ENCODE measurements around the gene STIM1.

Gene STIM1

DNA sequence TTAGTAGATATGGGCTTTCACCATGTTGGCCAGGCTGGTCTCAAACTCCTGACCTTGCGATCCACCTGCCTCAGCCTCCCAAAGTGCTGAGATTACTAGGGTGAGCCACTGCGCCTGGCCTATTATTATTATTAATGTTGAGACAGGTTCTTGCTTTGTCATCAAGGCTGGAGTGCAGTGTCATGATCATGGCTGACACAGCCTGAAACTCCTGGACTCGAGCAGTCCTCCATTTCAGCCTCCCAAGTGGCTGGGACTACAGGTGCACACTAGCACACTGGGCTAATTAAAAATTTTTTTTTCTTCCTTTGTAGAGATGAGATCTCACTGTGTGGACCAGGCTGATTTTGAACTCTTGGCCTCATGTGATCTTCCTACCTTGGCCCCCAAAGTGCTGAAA lies 102.0 kb downstream of the STIM1 start:
- ChIA-PET POLR2A (no interaction called here), CTCF (interaction anchor here (2.4 to 3.4 kb wide), 2 partner anchors 103 to 108 kb away, joined by 12 to 22 read pairs; partner anchors contain the start of gene STIM1)
- H3K4me3 ChIP-seq (ENCODE audit: low read depth, low read length): no peak overlapping the region
- DNase-seq (ENCODE audit: low read depth, low spot score): no peak
- TF ChIP-seq, protein P1, sequence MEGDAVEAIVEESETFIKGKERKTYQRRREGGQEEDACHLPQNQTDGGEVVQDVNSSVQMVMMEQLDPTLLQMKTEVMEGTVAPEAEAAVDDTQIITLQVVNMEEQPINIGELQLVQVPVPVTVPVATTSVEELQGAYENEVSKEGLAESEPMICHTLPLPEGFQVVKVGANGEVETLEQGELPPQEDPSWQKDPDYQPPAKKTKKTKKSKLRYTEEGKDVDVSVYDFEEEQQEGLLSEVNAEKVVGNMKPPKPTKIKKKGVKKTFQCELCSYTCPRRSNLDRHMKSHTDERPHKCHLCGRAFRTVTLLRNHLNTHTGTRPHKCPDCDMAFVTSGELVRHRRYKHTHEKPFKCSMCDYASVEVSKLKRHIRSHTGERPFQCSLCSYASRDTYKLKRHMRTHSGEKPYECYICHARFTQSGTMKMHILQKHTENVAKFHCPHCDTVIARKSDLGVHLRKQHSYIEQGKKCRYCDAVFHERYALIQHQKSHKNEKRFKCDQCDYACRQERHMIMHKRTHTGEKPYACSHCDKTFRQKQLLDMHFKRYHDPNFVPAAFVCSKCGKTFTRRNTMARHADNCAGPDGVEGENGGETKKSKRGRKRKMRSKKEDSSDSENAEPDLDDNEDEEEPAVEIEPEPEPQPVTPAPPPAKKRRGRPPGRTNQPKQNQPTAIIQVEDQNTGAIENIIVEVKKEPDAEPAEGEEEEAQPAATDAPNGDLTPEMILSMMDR (IDR thresholded peaks at IDR 0.05; ENCODE audit: insufficient read depth, low read length, missing control alignments): no peak

DNA sequence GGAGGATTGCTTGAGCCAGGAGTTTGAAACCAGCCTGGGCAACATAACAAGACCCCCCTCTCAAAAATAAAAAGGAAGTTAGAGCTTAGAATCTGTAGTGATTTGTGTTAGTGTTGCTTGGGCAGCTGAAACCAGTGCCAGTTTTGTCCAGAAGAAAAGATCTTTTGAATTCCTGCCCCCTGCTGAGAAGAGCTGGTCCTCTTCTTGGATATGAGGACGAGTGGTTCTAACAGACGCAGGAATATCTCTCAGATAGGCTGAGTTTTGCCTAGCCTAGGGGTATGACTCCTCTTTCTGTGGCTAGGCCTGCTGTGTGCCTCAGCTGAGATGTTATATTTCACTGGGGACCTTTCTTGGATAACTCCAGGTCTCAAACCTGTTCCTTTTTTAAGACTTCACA lies 102.8 kb downstream of the STIM1 start:
- POLR2A ChIA-PET: interaction anchor here (1.2 kb wide), 1 partner anchor 10 kb away, joined by 3 read pairs; no protein-coding TSS in a partner anchor
- CTCF ChIA-PET: interaction anchor here (0.6 to 3.4 kb wide), 9 partner anchors 8 to 120 kb away, joined by 3 to 22 read pairs (median 3); partner anchors contain the start of gene STIM1
- TF ChIP-seq, protein P1 (IDR thresholded peaks at IDR 0.05; ENCODE audit: insufficient read depth, low read length, missing control alignments): no peak
- no peak for DNase-seq (ENCODE audit: low read depth, low spot score)
- no peak overlapping the region for H3K4me3 ChIP-seq (ENCODE audit: low read depth, low read length)

DNA sequence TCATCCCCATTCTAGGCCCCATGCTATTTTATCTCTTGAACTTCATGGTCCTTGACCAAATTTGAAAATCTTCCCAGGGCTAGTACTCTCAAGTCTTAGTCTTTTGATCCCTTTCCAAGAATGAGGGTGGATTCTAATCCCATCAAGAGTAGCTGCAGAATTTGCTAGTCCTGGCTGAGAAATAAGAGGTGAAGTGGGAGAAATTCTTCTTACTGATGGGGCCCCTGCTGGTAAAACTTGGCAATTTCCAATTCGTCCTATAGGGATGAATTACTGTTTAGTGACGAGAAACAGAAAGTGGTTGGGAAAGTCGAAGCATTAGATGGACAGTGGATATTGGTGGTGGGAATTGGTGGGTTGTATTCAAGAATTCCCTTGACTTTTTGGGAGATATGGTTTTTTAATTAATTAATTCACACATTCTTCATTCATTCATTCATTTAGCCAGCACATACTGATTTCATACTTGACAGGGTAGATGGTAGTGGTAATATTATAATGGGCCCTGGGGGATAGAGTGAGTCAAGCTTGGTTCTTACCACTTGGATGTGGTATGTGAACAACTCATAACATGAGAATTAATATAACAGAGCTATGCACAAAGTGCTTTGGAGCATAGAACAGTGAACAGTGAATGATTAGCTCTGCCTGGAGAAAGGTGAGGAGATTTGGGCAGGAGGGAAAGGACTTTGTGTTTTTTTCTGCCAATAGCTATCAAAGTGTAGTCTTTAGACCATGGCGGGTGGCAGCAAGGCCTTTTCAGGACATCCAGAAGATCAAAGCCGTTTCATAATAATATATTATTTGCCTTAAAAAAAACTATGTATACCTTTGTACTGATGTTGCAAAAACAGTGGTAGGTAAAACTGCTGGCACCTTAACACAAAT lies 103.8 kb downstream of the STIM1 start:
- peak; percentile 55 for DNase-seq (ENCODE audit: low read depth, low spot score)
- CTCF ChIA-PET: interaction anchor here (0.6 to 3.4 kb wide), 6 partner anchors 7 to 114 kb away, joined by 3 to 22 read pairs (median 4); partner anchors contain the start of gene STIM1
- H3K4me3 ChIP-seq (ENCODE audit: low read depth, low read length): no peak overlapping the region
- TF ChIP-seq, protein P1 (IDR thresholded peaks at IDR 0.05; ENCODE audit: insufficient read depth, low read length, missing control alignments): no peak
- POLR2A ChIA-PET: interaction anchor here (0.7 to 1.2 kb wide), 3 partner anchors 9 to 26 kb away, joined by 3 to 4 read pairs (median 4); no protein-coding TSS in a partner anchor

DNA sequence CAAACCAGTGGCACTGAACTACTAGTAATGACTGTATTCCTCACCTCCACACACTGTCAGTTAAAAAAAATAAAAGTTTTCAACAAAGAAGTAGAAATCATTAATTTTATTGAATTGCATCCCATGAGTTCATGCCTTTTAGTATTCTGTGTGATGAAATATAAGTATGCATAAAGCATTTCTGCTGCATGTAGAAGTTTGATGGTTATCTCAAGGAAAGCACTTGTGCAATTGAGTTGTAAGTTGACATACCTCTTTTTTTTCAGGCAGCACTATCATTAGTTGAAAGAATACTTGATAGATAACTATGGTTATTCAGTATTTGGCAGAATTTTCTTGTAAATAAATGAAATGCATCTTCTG lies 104.4 kb downstream of the STIM1 start:
- ChIA-PET POLR2A (interaction anchor here (1.0 kb wide), 1 partner anchor 21 kb away, joined by 4 read pairs; no protein-coding TSS in a partner anchor), CTCF (interaction anchor here (0.9 to 3.4 kb wide), 5 partner anchors 8 to 110 kb away, joined by 3 to 22 read pairs (median 5); partner anchors contain the start of gene STIM1)
- H3K4me3 ChIP-seq (ENCODE audit: low read depth, low read length): no peak overlapping the region
- TF ChIP-seq, protein P1 (IDR thresholded peaks at IDR 0.05; ENCODE audit: insufficient read depth, low read length, missing control alignments): no peak
- DNase-seq (ENCODE audit: low read depth, low spot score): no peak

DNA sequence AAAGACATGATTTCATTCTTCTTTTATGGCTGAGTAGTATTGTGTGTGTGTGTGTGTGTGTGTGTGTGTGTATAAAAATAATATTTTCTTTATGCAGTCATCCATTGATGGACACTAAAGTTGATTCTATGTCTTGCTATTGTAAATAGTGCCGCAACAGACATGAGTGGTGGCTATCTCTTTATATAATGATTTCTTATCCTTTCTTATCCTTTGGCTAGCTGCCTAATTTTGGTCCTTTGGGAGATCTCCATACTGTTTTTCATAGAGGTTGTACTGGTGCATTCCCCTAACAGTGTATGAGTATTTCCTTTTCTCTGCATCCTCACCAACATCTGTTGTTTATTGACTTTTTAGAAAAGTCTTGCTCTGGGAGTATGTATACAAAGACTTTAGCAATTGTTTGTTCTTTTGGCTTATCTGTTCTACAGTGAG lies 107.0 kb downstream of the STIM1 start:
- DNase-seq (ENCODE audit: low read depth, low spot score): no peak
- POLR2A ChIA-PET: no interaction called here
- CTCF ChIA-PET: interaction anchor here (0.7 to 1.7 kb wide), 3 partner anchors 79 to 121 kb away, joined by 3 to 8 read pairs (median 4); partner anchors contain the start of genes RHOG and STIM1
- no peak overlapping the region for H3K4me3 ChIP-seq (ENCODE audit: low read depth, low read length)
- TF ChIP-seq, protein P1 (IDR thresholded peaks at IDR 0.05; ENCODE audit: insufficient read depth, low read length, missing control alignments): no peak

DNA sequence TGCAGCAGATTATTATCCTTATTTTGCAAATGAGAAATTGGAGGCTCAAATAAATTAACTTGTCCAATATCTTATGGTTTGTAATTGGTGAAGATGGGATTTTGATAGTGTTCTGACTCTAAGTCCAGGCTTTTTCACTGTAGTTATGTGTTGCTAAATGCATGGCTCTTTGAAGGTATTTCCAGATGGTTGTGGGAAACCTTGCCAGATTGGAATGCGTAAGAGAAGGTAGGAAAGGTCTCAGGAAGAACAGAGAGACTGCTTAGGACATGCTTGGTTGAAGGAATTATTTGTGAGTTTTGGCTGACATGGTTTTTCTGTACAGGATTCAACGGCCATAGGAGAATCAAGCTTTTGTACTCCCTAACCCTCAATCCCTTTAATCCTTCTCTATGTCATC lies 108.6 kb downstream of the STIM1 start:
- no peak overlapping the region for H3K4me3 ChIP-seq (ENCODE audit: low read depth, low read length)
- CTCF ChIA-PET: no interaction called here
- POLR2A ChIA-PET: no interaction called here
- DNase-seq (ENCODE audit: low read depth, low spot score): no peak
- TF ChIP-seq, protein P1 (IDR thresholded peaks at IDR 0.05; ENCODE audit: insufficient read depth, low read length, missing control alignments): no peak
